Hepatocyte (in vitro differentiated cells): Measurements from ENCODE around the gene ADAM12. TPM values are rescaled to one million over a fixed set of nuclear protein-coding genes. Genes with fewer than 3 reads are reported as not detected.
A peak's percentile ranks its signal among the peaks of the same experiment; 100 is the strongest.

Experiments
- DNase-seq: peaks from one replicate; pipeline ENCODE4 v3.0.0-alpha.2; 2016; ENCODE audit warnings: low spot score
- H2AFZ ChIP-seq: fragments of 200-600 bp; sonication (generic); 2 replicates; pipeline ENCODE4 v1.6.0; 2016; ENCODE audit warnings: antibody characterized with exemption, mild to moderate bottlenecking
- H3K27ac ChIP-seq: fragments of 200-600 bp; sonication (generic); 2 replicates; pipeline ENCODE4 v1.5.1; 2016; ENCODE audit warnings: mild to moderate bottlenecking
- H3K27me3 ChIP-seq: fragments of 200-600 bp; sonication (generic); 2 replicates; pipeline ENCODE4 v1.6.1; 2016
- H3K36me3 ChIP-seq: fragments of 200-600 bp; sonication (generic); replicated peaks from 2 replicates; pipeline ENCODE4 v1.5.1; 2016; ENCODE audit warnings: low read depth; ENCODE audit not compliant: insufficient read depth
- H3K4me1 ChIP-seq: fragments of 200-600 bp; sonication (generic); 2 replicates; pipeline ENCODE4 v1.5.1; 2016; ENCODE audit warnings: mild to moderate bottlenecking, moderate library complexity; ENCODE audit not compliant: insufficient read depth
- H3K4me2 ChIP-seq: fragments of 200-600 bp; sonication (generic); 2 replicates; pipeline ENCODE4 v1.6.0; 2016
- H3K4me3 ChIP-seq: fragments of 200-600 bp; sonication (generic); 2 replicates; pipeline ENCODE4 v1.5.1; 2016; ENCODE audit warnings: mild to moderate bottlenecking
- H3K79me2 ChIP-seq: fragments of 200-600 bp; sonication (generic); 2 replicates; pipeline ENCODE4 v1.6.0; 2017; ENCODE audit warnings: mild to moderate bottlenecking
- H3K9me2 ChIP-seq: fragments of 200-600 bp; sonication (generic); replicated peaks from 2 replicates; pipeline ENCODE4 v1.6.0; 2017; ENCODE audit warnings: mild to moderate bottlenecking; ENCODE audit not compliant: insufficient read depth
- H3K9me3 ChIP-seq: fragments of 200-600 bp; sonication (generic); 2 replicates; pipeline ENCODE4 v1.5.1; 2016; ENCODE audit warnings: low read depth, mild to moderate bottlenecking
- H4K20me1 ChIP-seq: fragments of 200-600 bp; sonication (generic); 2 replicates; pipeline ENCODE4 v1.6.0; 2016; ENCODE audit warnings: mild to moderate bottlenecking; ENCODE audit not compliant: insufficient read depth, poor library complexity, severe bottlenecking
- CTCF ChIP-seq: fragments of 200-600 bp; sonication (generic); IDR thresholded peaks from 2 replicates; pipeline ENCODE4 v1.5.1; 2016; ENCODE audit warnings: antibody characterized with exemption, mild to moderate bottlenecking; ENCODE audit not compliant: poor library complexity
- EZH2 ChIP-seq: fragments of 200-600 bp; sonication (generic); IDR thresholded peaks from 2 replicates; pipeline ENCODE4 v1.6.1; 2016; ENCODE audit warnings: antibody characterized with exemption, mild to moderate bottlenecking, borderline replicate concordance
- EZH2phosphoT487 ChIP-seq: fragments of 200-600 bp; sonication (generic); IDR thresholded peaks from one replicate; pipeline ENCODE4 v1.6.1; 2018; ENCODE audit warnings: antibody characterized with exemption, mild to moderate bottlenecking, low read depth, moderate library complexity; ENCODE audit not compliant: unreplicated experiment, severe bottlenecking
- WGBS: methylation state at CpG from one replicate; pipeline ENCODE4 v1.1.6; 2016; ENCODE audit warnings: low lambda C conversion rate; ENCODE audit errors: missing lambda C conversion rate; 5-methylcytosine and 5-hydroxymethylcytosine counted together
- polyA plus RNA-seq: library from polyadenylated mRNA; unstranded; fragments of >200 nt; fragmentation: Nextera tagmentation; extraction: Ambion mirVana; gene quantifications from 2 replicates; pipeline ENCODE4 v1.2.1, GENCODE V29; 2016
- total RNA-seq: library from RNA; depleted of rRNA; stranded (reverse); fragments of >200 nt; gene quantifications from 2 replicates; pipeline ENCODE4 v1.2.3, GENCODE V29; 2014

Gene ADAM12
- total and polyA plus RNA-seq, 2 experiments from 2014 or later, result 4.9 to 11.3 TPM

DNA sequence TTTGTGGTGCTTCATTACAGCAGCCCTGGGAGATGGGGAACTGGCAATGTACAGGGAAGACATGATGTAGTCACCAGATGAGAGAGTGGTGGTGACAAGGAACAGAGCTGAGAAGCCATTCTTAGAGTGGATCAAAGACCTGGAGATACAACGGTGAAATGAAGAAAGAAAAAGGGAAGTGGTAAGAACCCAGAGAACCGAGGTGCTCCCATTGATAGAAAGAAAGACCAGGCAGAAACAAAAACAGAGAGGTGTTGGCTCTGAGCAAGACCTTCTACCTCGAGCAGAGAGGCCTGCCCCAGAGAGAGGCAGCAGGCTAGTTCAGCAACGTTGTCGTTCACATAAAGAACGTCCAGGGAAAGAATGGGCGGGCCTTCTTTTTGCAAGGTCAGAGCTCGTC lies 186.7 kb downstream of the ADAM12 start:
- 88% methylated on average over 8 of the region's 8 CpGs for whole genome bisulfite sequencing
- Histone ChIP-seq H3K79me2 (no peaks in the 10 kb centered on the region), H3K27ac (no peak overlapping the region), H3K9me2 (no peaks in the 10 kb centered on the region), H4K20me1 (no peaks in the 10 kb centered on the region), H2AFZ (no peak overlapping the region), H3K27me3 (no peaks in the 10 kb centered on the region), H3K4me1 (no peaks in the 10 kb centered on the region), H3K4me2 (no peak overlapping the region), H3K9me3 (no peaks in the 10 kb centered on the region), H3K4me3 (no peak overlapping the region), H3K36me3 (no peaks in the 10 kb centered on the region)
- no peak for DNase-seq
- no peak for TF ChIP-seq EZH2phosphoT487
- no peak for TF ChIP-seq CTCF
- TF ChIP-seq EZH2, result no peak

- Histone ChIP-seq H3K4me2 (no peak overlapping the region), H2AFZ (no peak overlapping the region), H3K4me1 (no peaks in the 10 kb centered on the region), H3K9me2 (no peaks in the 10 kb centered on the region), H3K27me3 (no peaks in the 10 kb centered on the region), H3K4me3 (no peak overlapping the region), H4K20me1 (no peaks in the 10 kb centered on the region), H3K9me3 (no peaks in the 10 kb centered on the region), H3K79me2 (no peaks in the 10 kb centered on the region), H3K36me3 (no peaks in the 10 kb centered on the region), H3K27ac (no peak overlapping the region)
- DNase-seq, result peak; percentile 58
- TF ChIP-seq EZH2, result no peak
- TF ChIP-seq EZH2phosphoT487, result no peak
- no peak for TF ChIP-seq CTCF
- 73% methylated on average over 13 of the region's 13 CpGs for WGBS
Observed at GRCh38 chr10:126199221-126199998, 188.9 kb downstream of the ADAM12 start.

GRCh38 chr10:126198681-126199080 lies 189.6 kb downstream of the ADAM12 start:
- Histone ChIP-seq H3K4me3 (no peak overlapping the region), H2AFZ (no peak overlapping the region), H3K27me3 (no peaks in the 10 kb centered on the region), H3K9me3 (no peaks in the 10 kb centered on the region), H3K36me3 (no peaks in the 10 kb centered on the region), H3K4me1 (no peaks in the 10 kb centered on the region), H3K9me2 (no peaks in the 10 kb centered on the region), H3K79me2 (no peaks in the 10 kb centered on the region), H3K4me2 (no peak overlapping the region), H4K20me1 (no peaks in the 10 kb centered on the region), H3K27ac (no peak overlapping the region)
- DNase-seq, result no peak
- TF ChIP-seq CTCF (no peak), EZH2 (no peak), EZH2phosphoT487 (no peak)
